ENCODE results near the gene OR10H1. TPM values are rescaled to one million over a fixed set of nuclear protein-coding genes. Genes with fewer than 3 reads are reported as not detected.

OR10H1 gene
- total RNA-seq, 1 donor from 2014 or later, result not detected

DNA sequence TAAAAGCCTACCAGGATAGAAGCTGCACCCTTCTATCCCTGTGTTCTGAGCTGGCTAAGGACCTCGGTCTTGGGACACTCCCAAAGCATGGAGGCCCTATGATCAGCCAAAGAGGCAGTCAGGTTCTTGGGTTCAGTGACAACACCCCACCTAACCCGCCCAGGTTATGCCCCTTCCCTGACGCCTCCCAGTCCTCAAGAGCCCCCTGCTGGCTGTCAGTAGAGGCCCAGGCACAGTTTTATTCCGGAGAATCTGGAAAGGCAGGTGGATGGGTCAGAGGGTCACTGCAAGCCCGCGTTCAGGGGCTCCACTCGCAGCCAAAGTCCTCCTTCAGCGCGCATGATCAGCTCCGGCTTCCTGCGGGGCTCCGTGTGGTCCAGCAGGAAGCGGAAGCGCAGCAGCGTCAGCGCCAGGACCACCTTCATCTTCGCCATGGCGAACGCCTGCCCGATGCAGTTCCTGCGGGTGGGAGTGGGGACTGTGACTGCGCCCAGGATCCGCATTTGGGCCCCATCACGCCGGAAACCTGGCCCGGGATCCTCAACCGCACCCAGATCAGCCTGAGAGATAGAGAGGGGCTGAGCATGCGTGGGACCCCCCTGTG, 55.4 kb downstream of the OR10H1 start:
- no peaks in the 10 kb centered on the region for H3K4me1 ChIP-seq
- H3K4me3 ChIP-seq, result no peak overlapping the region
- H3K9me3 ChIP-seq, result no peaks in the 10 kb centered on the region
- no peak for DNase-seq (ENCODE audit: extremely low spot score in 2 of 2)
- TF ChIP-seq POLR2A (IDR thresholded peaks at IDR 0.05) (no peak), POLR2AphosphoS5 (IDR thresholded peaks at IDR 0.05; ENCODE audit: insufficient read depth in 1 of 2, low read depth in 1 of 2) (no peak)
- TF ChIP-seq, protein P1, sequence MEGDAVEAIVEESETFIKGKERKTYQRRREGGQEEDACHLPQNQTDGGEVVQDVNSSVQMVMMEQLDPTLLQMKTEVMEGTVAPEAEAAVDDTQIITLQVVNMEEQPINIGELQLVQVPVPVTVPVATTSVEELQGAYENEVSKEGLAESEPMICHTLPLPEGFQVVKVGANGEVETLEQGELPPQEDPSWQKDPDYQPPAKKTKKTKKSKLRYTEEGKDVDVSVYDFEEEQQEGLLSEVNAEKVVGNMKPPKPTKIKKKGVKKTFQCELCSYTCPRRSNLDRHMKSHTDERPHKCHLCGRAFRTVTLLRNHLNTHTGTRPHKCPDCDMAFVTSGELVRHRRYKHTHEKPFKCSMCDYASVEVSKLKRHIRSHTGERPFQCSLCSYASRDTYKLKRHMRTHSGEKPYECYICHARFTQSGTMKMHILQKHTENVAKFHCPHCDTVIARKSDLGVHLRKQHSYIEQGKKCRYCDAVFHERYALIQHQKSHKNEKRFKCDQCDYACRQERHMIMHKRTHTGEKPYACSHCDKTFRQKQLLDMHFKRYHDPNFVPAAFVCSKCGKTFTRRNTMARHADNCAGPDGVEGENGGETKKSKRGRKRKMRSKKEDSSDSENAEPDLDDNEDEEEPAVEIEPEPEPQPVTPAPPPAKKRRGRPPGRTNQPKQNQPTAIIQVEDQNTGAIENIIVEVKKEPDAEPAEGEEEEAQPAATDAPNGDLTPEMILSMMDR (IDR thresholded peaks at IDR 0.05), result no peak
- intact Hi-C loops (cut with DNase I), result no loop called here
- no peaks in the 10 kb centered on the region for H3K27me3 ChIP-seq
- no peaks in the 10 kb centered on the region for H3K36me3 ChIP-seq
- no peak overlapping the region for H3K27ac ChIP-seq

DNA sequence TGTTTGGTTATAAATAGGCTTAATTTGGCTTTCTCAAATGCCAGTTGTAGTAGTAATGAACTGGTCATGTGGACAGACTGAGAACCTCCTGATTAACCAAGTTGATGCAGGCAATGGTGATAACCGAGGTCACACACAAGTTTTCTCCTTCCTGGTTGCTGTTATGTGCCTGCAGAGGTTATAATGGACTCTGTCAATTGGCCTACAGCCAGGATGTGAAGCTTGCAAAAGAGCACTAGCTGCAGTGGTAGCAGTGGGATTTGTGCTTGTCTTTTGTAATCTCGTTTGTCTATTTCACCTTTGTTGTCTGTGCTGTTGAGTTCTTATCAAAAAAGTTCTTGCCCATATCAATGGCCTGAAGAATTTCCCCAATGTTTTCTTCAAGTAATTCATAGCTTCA, 57.1 kb downstream of the OR10H1 start:
- Histone ChIP-seq H3K4me3 (no peak overlapping the region), H3K4me1 (no peaks in the 10 kb centered on the region), H3K36me3 (no peaks in the 10 kb centered on the region), H3K27me3 (no peaks in the 10 kb centered on the region), H3K27ac (no peak overlapping the region), H3K9me3 (no peaks in the 10 kb centered on the region)
- intact Hi-C loops (cut with DNase I), result no loop called here
- no peak for TF ChIP-seq POLR2AphosphoS5 (IDR thresholded peaks at IDR 0.05; ENCODE audit: insufficient read depth in 1 of 2, low read depth in 1 of 2)
- no peak for TF ChIP-seq POLR2A (IDR thresholded peaks at IDR 0.05)
- TF ChIP-seq, protein P1 (IDR thresholded peaks at IDR 0.05), result no peak
- DNase-seq (ENCODE audit: extremely low spot score in 2 of 2), result no peak

Other genes with a start within 250 kb of the OR10H1 start
- gene CYP4F8, start 200.4 kb downstream of the OR10H1 start, total RNA-seq, result 0.98 TPM
- gene CYP4F3, start 174.8 kb downstream of the OR10H1 start, total RNA-seq, result 29.7 TPM
- 76.1 TPM for gene CYP4F12, start 142.6 kb downstream of the OR10H1 start, total RNA-seq
- not detected for gene OR10H2, start 87.6 kb downstream of the OR10H1 start, total RNA-seq
- not detected for gene OR10H3, start 77.7 kb downstream of the OR10H1 start, total RNA-seq
- not detected for gene OR10H5, start 28.0 kb downstream of the OR10H1 start, total RNA-seq
- 6.9 TPM for gene CYP4F2, start 82.4 kb upstream of the OR10H1 start, total RNA-seq
- gene CYP4F11, start 118.9 kb upstream of the OR10H1 start, total RNA-seq, result 5.6 TPM
- gene OR10H4, start 133.3 kb upstream of the OR10H1 start, total RNA-seq, result not detected

Measured in vagina (tissue), 2 donors.